NCI-H187 (cell line): ENCODE measurements around the gene NKG7.
"Not testable (repeated sequence)": the region's sequence is repeated elsewhere in the genome, so short reads cannot be mapped to it uniquely, and the experiment has no call there.

Experiments used
- DNase-seq, 2 experiments: peaks; one replicate each; lab custom pipeline; 2025; lab: John Stamatoyannopoulos, UW

The NKG7 gene, protein sequence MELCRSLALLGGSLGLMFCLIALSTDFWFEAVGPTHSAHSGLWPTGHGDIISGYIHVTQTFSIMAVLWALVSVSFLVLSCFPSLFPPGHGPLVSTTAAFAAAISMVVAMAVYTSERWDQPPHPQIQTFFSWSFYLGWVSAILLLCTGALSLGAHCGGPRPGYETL

DNA sequence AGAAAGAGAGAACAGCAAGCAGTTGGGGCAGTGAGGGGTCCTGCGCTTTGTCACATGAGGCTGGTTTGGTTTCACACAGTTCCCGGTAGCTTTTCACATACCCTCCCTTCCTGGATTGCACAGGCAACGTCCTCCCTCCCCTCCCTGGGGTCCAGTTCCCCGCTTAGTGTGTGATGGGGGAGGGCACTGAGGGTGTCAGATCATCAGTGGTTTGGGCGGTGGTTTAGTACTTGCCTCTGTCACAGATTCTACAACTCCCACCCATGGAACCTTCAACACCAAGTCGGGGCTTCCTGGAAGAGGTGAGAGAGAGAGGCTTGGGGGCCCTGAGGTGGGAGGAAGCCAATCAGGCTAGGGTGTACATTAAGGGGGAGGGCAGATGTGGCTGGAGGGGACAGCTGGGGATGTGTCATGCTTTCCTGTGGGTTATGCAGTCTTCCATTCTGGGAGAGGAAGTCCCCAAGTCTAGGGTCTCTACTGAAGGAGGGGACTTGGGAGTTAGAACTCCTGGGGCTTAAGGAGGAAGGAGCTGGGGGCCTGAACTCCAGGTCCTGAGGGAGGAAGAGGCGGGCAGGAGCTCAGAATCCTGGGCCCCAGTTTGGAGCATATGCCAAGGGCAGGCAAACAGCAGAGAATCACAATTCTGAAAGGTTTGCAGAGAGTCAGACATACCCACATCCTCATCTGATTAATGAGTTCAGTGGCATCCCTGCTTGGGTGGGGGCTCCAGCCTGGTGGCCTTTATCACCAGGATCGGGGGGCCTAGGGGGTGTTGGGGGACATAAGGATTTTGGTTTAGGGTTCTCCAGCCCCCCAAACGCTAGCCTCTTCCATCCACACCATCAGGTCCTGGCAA lies at the start of gene NKG7:
NKG7 (minus strand) TSS at position 6 of the 856 bp plus-strand sequence. CDS start 119 bp downstream, outside the sequence.
- no peak for DNase-seq

DNA sequence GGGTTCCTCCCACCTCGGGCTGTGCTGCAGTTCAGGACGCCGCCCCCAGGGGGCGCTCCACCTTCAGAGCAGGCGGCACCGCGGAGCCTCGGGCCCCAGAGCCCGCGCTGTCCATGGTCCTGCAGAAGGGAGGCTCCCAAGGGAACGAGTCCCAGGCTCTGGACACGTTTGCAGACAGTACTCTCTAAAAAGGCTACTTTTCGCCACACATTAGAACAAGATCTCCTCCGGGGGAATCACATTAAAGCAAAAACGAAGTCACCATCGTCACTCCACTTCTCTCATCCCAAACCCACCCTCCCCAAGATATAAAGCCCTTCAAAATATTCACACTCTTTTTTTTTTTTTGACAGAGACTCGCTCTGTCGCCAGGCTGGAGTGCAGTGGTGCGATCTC lies 49.6 kb upstream of the NKG7 start:
- DNase-seq, result no peak

DNA sequence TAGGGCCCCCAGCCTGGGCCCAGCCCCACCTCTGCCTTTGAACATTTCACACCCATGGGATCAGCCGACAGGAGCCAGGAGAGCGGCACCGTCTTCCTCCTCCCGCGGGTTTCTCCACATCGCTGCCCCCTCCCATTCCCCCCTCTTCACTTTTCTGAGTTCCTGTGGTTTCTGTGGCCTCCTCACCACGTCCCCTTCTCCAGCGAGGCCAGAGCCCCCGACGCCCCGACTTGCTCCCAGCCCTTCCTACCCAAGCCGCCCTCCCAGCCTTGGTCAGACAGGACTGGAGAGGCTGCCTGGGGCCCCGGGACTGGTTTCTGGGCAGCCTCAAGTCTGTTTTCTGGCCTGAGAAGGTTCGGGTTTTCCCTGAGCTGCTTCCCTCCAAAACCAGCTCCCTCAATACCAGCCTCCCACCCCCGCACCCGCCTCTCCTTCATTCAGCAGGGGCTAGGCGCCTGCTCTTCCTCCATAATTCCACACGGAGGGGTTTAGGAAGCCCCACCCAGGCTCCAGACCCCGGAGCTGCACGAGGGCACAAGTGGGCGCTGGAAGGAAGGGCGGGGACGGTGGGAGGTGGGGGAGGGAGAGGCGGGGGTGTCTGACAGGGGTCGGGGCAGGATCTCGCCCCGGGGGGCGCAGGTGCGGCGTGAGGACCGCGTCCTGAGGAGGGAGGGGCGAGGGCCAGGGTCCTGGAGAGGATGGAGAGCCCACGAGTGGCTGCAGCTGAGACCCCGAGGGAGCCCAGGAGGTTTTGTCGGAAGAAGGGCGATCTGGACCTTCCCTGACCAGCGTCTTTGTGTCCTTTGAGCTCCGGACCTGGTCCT lies 49.0 kb upstream of the NKG7 start:
- no peak for DNase-seq

DNA sequence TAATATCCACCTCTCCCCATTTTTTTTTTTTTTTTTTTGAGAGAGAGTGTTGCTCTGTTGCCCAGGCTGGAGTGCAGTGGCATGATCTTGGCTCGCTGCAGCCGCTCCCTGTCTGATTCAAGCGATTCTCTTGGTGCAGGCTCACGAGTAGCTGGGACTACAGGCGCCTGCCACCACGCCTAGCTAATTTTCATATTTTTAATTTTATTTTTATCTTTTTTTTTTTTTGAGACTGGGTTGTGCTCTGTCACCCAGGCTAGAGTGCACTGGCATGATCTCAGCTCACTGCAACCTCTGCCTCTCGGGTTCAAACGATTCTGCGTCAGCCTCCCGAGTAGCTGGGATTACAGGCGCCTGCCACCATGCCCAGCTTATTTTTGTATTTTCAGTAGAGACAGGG lies 48.1 kb upstream of the NKG7 start:
- not testable (repeated sequence) for DNase-seq

DNA sequence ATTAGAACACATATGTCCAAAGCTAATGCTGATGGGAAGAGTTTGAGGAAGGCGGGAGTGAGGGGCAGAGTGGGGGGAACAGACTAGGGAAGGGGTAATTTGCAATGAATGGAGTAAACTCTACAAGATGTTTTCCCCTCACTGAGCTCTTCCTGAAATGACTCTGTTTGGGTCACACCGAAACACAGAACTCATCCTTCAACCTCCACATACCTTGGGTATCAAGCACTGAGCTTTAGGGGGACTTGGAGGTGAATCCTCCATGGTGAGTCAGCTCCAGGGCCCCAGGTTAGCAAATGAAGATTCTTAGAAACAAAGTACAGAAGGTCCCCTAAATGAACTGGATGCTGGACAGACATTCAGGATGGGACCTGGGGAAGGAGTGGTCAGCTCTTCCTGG lies 46.3 kb upstream of the NKG7 start:
- no peak for DNase-seq

DNA sequence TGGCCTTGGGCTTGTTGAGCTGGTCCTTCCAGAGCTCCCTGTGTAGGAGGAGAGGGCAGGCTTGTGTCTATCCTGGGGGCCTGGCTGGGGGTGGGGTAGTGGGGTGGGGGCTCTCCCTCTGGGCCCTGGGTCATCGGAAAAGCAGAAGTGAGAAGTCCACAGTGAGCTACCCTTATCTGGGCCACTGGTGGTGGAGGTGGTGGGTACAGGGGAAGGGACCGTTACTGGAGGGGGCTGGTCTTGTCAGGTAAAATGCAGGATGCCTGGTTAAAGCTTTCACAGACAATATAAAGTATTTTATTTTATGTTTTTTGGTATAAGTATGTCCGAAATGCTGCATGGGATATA lies 45.3 kb upstream of the NKG7 start:
- no peak for DNase-seq

DNA sequence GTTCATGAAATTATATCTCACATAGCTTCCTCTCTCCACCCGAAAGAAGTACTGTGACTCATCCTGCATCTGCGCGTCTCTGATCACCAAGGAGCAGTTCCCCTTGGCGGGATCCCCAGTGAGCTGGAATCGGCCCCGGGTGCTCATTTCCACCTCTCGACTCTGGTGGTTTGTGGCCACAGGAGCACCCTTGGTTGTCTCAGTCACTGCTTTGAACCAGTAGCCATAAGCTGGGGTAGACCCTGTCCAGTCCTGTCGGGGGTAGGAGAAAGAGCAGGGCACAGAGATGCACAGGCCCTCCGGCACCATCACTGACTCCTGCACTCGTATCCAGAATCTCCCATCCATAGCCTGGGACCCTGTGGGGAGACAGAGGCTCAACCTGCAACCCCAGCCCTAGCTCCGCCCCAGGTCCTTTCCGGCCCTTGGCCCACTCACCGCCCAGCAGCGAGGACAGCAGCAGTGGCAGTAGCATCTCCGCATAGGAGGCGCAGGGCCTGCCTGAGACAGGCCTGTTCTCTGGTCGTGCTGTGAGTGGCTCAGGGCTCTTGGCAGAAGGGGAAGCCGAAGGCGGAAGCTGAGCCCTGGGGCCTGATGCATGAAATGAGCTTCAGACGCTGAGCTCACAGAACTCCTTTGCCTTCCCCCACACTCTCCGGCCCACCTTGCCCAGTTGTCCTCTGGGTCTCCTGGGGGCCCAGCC lies 44.8 kb upstream of the NKG7 start, which contains the start of gene SIGLEC10:
SIGLEC10 (minus strand) TSS at position 536 of the 703 bp plus-strand sequence; CDS start at position 475, 61 bp downstream.
- DNase-seq, result no peak

DNA sequence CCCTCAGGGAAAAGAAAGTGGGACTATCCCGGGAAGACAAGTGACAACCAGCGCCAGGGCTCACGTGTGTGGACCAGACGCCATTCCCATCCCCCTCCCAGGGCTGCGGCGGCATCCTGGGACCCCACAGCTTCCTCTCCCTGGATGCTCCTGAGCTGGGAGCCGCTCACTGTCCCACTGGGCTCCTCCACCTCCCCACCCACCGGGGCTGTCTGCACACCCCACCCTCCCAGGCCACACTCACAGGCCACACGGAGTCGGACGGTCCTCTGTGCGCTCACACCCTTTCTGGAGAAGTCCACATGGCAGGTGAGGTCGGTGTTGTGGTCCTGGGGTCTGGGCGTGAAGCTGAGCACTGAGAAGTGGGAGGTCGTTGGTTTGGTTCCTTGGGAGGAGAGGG lies 44.0 kb upstream of the NKG7 start:
- not testable (repeated sequence) for DNase-seq

DNA sequence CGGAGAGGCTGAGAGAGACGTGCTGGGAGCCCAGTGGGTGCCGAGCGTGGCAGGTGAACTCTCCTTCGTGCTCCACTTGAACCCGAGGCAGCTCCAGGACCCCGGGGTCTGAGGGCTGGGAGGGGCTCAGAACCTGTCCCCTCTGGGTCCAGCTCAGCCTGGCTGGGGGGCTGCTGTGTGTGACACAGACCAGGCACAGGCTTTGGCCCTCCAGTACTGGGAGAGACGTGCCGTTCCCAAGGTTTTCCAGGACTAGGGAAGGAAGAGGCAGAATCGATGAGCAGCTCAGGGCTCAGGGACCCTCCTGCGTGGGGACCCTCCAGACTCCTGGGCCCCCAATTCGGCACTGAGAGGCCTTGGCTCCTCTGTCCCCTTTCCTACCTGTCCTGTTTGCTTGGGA lies 42.7 kb upstream of the NKG7 start:
- DNase-seq, result no peak

DNA sequence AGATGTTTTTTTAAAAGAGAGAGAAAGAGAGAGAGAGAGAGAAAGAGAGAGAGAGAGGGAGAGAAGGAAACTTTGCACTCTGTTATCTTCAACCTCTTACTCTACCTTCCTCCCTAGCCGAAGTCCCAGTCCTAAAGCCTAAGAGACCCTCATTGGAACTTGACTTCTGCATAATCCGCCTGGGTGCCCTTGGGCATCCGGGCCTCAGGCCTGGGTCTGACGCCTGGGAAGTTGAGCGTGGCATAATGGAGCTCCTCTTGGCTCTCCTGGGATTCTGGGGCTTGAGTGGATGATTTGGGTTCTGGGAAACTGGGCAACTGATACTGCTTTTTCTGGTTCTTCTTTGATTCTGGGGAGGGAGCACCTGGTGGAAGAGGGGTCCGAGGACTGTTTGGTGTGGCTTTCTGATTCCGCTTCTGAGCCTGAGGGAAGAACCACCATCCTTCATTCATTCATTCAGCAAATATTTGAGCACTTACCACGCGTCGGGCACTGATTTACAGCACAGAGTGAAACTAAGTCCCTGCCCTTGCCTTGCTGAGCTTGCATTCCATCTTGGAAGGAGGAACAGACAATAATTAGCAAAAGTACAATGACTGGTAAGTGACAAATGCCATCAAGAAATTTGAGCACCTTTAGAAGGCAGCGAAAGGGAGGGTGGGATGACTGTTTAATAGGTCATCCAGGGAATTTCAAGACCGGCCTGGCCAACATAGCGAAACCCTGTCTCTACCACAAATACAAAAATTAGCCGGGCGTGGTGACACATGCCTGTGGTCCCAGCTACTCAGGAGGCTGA lies 38.7 kb upstream of the NKG7 start:
- DNase-seq, result no peak

DNA sequence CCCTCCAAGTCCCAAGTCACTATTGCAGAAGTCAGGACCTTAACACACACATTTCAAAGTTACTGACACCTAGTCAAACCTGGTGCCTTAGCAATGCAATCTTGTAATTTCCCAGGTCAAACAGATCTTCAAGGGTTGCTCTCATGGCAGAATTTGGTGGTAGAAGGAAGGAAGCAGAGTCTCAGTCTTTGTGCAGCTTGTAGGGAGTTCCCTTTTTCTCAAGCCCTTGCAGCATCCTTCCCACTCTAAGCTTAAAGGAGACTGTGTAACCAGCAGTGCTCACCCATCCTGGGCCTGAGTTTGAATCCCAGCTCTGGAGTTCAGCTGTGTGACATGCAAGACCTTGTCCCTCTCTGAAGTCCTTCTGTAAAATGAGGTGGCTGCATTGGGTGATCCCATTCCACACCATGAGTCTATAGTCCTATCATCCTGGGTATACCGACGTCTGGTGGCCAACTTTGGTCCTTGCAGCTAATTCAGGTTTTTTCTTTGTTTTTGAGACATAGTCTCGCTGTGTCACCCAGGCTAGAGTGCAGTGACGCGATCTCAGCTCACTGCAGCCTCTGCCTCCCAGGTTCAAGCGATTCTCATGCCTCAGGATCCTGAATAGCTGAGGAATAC lies 35.2 kb upstream of the NKG7 start:
- no peak for DNase-seq

DNA sequence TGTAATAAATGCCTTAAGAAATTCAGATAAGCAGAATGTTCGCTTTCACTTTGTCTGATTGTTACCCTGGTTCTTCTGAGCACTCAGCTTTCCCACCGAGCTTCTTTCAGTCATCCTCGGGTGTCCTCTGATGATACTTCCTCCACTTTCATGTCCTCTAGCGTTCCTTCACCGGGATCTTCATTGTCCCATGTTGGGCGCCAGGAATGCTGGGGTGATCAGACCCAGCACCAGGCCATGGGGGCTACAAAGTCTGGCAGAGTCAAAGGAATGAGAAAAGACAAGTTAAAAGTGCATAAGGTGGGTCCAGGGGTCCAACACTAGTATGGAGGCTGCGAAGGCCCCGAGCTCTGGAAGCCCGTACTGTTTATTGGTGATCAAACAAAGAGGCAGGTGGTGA lies 29.7 kb upstream of the NKG7 start:
- no peak for DNase-seq

DNA sequence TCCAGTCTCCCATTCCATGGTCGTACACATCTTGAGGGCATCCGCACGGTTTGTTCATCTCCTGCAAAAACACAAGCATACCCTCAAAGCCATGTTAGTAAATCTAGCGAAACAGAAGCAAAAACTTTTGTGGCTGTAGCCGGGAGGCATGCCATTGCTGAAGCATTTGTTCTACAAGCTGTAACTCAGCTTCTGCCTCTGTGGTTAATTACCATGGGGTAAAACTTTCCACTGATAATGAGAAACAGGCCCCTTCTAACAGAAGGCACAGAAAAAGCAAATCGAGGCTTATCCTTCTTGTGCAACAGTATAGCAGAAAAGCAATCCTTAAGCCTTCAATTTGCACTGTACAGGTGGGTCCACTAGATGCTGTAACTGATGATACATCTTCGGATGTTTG lies 27.5 kb upstream of the NKG7 start:
- DNase-seq, result not testable (repeated sequence)

DNA sequence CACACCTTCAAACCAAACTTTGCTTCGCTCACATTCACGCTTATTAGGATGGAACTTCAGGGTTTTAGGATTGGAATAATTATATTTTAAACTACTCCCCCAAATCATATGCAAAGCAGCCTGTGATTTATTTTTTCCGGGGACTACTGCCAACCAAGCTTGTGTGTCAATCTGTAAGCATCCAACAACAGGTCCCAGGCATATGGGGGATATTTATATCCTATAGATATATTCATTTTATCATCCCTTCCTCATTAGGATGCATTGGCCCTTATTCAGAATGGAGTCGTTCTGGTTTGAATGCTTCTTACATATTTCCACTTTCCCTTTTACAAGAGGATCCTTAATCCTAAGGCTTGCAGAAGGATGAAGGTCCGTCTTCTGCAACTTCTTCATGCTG lies 26.8 kb upstream of the NKG7 start:
- no peak for DNase-seq

DNA sequence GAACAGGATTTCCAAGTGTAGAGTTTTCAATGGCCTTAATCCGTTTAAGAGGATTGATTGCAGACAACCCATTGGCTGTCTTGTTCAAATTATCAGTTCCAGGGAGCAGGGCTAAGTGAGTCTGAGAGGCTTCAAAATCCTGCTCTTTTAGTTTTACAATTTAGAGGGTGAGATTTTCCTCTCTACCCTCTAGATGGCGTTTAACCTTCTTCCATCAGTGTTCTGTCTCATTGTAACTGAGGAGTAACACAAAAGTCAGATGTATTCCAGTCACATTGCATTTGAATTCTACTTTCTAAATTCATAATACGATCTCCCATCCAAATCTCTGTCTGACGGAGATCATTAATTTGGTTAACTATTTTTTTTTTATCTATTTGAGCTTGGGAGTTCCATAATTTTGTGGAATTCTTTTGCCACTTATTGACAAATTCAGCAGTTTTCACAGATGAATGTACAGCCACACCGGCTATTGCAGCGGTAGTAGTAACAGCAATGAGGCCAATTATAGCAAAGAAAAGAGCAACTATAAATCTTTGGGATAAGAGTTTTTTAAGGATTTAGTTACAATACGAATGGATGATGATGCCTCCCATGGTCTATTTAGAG lies 25.7 kb upstream of the NKG7 start:
- DNase-seq, result no peak

DNA sequence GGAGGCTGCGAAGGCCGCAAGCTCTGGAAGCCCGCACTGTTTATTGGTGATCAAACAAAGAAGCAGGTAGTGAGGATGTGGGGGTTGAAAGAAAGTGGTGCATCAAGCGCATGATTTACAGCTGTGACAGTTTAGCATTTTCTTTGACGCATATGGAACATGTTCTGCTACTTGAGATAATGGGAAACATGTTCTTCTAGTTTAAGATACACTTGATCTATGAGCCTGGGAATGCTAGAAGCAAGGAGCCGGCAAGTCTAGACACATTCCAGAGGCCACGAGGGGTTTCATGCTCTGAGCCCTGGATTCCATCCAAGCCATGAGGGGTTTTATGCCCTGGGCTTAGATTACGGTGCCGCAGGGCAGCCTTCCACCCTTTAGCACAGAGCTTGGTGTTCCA lies 25.0 kb upstream of the NKG7 start:
- not testable (repeated sequence) for DNase-seq

DNA sequence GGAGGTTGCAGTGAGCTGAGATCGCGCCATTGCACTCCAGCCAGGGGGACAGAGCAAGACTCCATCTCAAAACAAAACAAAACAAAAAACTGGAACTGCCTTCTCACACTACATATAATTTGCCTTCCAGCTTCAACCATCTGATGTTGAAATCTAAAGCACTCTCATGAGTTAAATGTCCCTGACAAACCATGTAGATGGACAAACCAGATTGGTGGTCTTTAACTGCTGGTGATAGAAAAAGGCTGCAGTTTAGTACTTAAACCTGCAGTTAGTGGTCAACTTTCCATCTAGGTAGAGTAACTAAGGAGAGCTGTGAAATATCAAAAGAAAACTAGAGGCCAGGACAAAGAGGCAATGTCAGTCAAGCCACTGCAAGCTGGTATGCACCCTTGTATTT lies 23.7 kb upstream of the NKG7 start:
- no peak for DNase-seq

DNA sequence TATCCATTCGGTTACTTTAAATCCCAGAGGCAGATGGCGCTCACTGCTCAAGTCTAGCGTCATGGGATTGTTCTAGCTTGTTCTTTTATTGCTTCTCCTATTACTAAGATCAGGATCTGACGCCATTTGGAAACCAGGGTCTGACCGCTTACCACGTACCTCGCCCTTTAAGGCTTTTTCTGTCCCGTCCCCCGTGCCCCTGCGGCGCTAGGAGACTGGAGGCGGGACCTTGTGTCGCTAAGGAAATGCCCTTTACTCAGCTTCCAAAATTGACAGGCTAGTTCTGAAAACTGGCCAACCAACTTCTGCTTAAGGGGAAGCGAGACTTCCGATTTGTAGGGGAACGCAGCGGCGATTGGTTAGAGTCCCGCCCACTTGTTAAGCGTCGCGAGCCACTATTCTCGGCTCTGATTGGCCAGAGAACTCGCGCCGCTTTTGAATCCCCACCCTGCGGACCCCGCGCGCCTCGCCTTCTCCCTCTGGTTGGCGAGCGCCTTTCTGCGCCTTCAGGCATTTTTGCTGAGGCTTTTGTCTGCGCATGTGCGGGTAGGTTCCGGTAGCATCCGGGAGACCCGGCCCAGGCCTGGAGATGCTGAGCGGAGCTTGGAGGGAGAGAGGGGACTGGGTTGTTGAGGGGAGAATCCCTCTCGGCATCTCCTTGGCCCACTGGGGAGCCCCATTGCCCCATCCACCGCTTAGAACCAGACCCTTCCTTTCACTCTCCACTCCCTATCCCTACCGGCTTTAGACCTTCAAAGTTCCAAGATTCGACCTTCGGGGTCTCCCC lies 21.8 kb upstream of the NKG7 start:
- no peak for DNase-seq

DNA sequence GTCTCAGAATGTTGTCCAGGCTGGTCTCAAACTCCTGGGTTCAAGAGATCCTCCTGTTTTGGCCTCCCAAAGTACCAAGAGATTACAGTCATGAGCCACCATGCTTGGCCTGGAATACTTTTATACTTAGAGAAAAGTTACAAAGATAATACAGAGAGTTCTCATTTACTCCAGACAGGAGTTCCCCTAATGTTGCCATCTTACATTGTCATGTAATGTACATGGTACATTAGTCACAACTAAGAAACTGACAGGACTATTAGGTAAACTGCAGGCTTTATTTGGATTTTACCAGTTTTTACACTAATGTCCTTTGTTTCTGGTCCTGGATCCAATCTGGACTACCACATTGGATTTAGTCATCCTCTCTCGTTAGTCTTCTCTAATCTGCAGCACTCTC lies 20.2 kb upstream of the NKG7 start:
- no peak for DNase-seq
